AG10803 (cell line): ENCODE data around the gene KLHL25.

Experiments
- DNase-seq: peaks from one replicate; pipeline ENCODE4 v3.0.0; 2010; ENCODE audit warnings: low read depth
- H3K4me3 ChIP-seq: 2 replicates; pipeline ENCODE4 v1.5.1; 2011; ENCODE audit warnings: mild to moderate bottlenecking, low read length, control low read depth
- CTCF ChIP-seq: conservative IDR thresholded peaks from 2 replicates; pipeline ENCODE4 v1.5.1; 2011; ENCODE audit warnings: mild to moderate bottlenecking, low read length, control low read depth, inconsistent platforms

KLHL25 gene

GRCh38 chr15:85757939-85758654 is 36.6 kb downstream of the KLHL25 start:
- TF ChIP-seq CTCF = no peak
- no peak for DNase-seq

GRCh38 chr15:85757073-85757938 is 37.4 kb downstream of the KLHL25 start:
- TF ChIP-seq CTCF = no peak
- no peak for DNase-seq
- H3K4me3 ChIP-seq = no peak overlapping the region

More at GRCh38 chr15:85757939-85758654, 36.6 kb downstream of the KLHL25 start:
- H3K4me3 ChIP-seq = no peak overlapping the region

- H3K4me3 ChIP-seq = no peak overlapping the region
- no peak for TF ChIP-seq CTCF
- DNase-seq = peak; percentile 31
Observed at GRCh38 chr15:85756411-85757072, 38.2 kb downstream of the KLHL25 start.

GRCh38 chr15:85755942-85756341 is 38.8 kb downstream of the KLHL25 start:
- no peak overlapping the region for H3K4me3 ChIP-seq
- no peak for DNase-seq
- no peak for TF ChIP-seq CTCF

GRCh38 chr15:85755471-85755870 is 39.3 kb downstream of the KLHL25 start:
- no peak for TF ChIP-seq CTCF
- H3K4me3 ChIP-seq = no peak overlapping the region
- no peak for DNase-seq

GRCh38 chr15:85754989-85755388 is 39.7 kb downstream of the KLHL25 start:
- no peak overlapping the region for H3K4me3 ChIP-seq
- DNase-seq = peak; percentile 38
- no peak for TF ChIP-seq CTCF
